GM21529 (cell line): ENCODE results near the gene BIRC6.
A peak's percentile ranks its signal among the peaks of the same experiment; 100 is the strongest.
"Not testable (repeated sequence)": the region's sequence is repeated elsewhere in the genome, so short reads cannot be mapped to it uniquely, and the experiment has no call there.

ENCODE experiments used
- ATAC-seq: cut with Tn5 transposase; IDR thresholded peaks from one replicate; pipeline ENCODE4 v1.9.1; 2021; ENCODE audit not compliant: unreplicated experiment

The BIRC6 gene

DNA sequence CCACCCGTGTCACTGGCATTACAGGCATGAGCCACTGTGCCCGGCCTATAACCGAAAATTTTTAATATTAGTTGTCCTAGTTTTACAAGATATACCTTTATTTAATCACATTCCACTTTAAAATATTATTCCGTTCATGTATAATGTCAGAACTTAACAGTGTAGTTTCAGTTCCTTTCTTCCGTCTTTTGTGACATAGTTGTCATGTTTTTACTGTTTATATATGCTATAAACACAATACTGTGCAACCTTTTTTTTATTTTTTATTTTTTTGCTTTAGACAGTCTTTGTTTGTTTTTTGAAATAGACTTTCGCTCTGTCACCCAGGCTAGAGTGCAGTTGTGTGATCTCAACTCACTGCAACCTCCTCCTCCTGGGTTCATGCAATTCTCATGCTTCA lies 141.5 kb downstream of the BIRC6 start:
- no peak for ATAC-seq

DNA sequence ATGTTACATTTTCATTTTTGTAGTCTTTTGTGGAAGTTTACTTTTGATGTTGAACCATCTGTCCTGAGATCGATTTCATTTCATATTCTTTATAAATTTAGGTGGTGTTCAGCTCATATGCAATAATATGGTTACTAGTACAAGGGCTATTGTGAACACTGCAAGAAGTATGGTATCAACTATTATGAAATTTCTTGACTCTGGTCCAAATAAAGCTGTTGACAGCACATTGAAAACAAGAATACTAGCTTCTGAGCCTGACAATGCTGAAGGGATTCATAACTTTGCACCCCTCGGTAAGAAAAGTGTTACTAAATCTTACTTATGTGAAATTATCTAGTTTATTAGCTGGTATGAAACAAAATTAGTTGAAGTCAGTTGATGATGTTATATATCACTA lies 146.1 kb downstream of the BIRC6 start:
- no peak for ATAC-seq

DNA sequence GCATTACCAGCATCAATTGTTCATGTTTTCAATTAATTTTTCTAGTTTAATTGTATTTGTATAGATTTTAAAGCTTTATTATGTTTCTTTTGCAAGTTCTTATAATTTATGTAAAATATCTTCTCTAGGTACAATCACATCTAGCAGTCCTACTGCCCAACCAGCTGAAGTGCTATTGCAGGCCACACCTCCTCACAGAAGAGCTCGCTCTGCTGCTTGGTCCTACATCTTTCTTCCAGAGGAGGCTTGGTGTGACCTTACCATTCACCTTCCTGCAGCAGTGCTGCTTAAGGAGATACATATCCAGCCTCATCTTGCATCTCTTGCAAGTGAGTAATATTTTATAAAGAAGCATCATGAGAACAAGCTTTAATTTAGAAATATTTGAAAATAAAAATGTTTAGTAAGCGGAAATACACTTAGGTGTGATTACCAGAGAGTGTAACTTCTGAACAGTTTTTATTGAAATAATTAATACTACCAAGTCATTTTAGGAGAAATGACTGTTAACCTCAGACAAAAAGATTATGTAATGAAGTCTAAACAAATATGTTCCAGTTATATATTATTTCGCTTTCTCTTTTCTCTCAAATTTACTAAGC lies 148.2 kb downstream of the BIRC6 start:
- no peak for ATAC-seq

DNA sequence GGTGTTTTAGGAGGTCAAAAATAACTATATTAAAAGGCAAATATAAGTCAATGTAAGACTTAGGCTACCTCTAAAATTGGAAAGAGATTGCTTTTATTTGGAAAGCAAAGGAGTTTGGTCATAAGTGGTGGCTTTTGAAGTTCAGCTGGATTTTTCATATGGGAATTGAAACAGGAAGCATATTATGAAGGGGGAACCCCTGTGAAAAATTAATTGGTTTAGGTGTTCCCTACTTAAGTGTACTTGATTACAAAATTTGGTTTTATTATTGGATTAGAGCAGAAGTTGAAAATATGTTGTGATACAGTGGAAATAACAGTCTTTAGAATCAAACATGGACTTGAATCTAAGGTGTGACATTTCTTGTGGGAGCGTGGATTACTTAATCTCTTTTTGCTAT lies 149.6 kb downstream of the BIRC6 start:
- no peak for ATAC-seq

DNA sequence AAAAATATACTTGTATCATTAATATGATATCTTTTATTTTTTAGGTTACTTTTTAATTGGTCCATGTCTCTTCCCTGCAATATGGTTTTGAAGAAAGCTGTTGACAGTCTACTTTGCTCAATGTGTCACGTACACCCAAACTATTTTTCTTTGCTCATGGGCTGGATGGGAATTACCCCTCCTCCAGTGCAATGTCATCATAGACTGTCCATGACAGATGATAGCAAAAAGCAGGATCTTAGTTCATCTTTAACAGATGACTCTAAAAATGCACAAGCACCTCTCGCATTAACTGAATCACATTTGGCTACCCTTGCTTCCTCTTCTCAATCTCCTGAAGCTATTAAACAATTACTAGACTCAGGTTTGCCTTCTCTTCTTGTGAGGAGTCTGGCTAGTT lies 158.1 kb downstream of the BIRC6 start:
- no peak for ATAC-seq

DNA sequence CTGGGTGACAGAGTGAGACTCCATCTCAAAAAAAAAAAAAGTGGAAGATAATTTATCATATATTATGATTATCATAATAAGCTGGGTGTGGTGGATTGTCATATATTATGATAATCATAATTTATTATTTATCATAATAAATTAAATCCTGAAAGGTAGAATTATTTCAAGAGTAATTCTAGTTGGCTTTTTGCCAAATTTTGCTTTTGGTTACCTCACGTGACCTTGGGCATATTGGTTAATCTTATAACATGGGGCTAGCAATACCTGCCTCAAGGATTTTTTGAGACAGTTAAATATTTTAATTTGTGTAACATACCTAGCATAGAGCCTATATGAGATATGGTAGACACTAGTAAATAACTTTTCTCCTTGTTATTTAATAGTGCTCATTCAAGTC lies 159.7 kb downstream of the BIRC6 start:
- no peak for ATAC-seq

DNA sequence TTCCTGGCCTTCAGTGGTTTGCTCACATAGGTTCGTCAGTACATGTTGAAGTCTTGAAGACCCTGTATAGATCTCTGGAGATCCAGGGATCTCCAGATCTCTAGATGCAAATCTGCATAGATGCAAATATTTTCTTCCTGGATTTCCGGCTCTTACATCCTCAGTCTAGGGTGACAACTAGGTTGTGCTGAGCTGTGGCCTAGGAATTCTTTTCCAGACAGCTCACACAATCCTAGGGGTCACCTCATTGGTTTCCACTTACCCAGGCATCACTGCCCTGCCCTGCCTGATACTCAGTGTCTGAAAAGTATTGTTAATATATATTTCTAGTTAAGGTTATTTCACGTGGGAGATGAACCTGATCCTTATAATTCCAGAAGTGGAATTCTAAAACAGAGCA lies 165.9 kb downstream of the BIRC6 start:
- ATAC-seq, result no peak

DNA sequence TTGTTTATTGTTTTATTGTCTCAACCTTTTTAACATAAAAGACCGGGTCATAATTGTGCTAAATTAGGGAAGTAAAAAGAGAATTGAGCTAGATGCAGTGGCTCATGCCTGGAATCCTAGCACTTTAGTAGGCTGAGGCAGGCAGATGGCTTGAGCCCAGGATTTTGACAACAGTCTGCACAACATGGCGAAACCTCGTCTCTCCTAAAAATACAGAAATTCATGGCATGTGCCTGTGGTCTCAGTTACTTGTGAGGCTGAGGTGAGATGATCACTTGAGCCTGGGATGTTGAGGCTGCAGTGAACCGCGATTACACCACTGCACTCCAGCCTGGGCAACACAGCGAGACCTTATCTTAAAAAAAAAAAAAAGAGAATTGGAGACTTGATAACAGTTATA lies 166.9 kb downstream of the BIRC6 start:
- ATAC-seq, result no peak

DNA sequence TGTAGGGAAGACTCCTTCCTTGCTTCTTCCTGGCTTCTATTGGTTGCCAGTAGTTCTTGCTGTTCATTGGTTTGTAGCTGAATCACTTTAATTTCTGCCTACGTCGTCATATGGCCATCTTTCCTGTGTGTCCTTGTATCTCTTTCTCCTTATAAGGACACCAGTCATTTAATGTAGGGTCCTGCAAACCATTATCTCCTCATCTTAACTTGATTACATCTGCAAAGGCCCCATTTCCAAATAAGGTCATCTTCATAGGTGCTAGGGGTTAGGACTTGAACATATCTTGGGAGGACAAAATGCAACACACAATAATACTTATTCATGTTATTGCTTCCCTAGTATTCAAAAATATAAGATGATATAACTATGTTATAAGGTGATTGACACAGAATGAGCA lies 175.5 kb downstream of the BIRC6 start:
- ATAC-seq, result no peak

DNA sequence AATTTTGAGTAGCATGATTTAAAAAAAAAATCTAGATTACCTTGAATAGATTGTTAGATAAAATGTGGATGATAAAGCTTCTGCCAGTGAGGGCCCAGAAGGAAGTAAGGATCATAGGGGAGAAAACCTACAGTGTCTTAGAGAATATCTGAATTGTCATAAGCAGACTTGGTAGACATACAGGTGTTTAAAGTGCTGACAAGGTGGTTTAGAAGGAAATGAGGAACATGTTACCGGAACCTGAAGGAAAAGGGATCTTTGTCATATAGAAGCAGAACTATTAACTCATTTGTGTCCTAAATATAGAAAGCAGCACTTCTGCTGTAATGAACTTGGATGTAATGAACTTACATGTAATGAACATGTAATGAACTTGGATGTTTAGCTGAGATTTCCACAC lies 176.1 kb downstream of the BIRC6 start:
- no peak for ATAC-seq

DNA sequence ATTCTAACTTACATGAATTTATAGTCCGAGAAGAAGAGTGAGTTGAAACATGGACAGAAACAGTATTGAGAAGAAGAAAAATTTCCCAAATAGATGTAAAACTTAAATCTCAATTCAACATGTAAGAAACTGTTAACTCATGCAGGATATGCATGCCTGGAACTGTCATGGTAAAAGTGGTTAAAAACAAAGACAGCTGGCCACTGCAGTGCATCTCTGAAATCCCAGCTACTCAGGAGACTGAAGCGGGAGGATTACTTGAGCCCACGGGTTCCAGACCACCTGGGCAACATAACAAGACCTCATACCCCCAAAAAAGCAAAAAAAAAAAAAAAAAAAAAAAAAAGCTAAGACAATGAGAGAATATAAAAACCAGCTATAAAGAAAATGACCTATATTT lies 178.0 kb downstream of the BIRC6 start:
- ATAC-seq, result no peak

DNA sequence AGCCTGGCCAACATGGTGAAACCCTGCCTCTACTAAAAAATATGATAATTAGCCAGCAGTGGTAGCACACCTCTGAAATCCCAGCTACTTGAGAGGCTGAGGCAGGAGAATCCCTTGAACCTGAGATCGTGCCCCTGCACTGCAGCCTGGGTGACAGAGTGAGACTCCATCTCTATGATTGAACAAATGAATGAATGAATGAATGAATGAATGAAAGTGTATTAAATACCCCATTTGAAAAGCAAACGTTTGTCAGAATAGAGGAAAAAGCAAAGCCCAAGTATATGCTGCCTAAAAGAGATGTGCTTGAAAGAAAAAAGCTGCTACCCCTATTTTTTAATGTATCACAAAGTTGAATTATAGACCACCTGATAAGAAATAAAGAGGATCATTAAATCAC lies 181.9 kb downstream of the BIRC6 start:
- no peak for ATAC-seq

DNA sequence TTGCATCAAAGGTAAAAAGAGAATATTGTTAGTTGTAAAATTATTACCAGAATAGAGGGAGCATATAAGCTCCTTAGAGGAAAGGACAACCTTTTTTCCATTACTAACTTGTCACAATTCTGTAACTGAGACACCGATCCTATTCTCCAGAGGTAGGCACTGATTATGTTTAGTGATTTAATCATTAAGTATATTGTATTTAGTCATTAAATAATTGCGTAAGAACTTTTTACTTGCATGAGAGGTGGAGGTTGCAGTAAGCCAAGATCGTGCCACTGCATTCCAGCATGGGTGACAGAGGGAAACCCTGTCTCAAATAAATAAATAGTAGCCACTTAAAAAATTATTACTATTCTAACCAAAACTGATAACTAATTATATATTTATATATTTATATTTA lies 195.7 kb downstream of the BIRC6 start:
- ATAC-seq, result not testable (repeated sequence)

DNA sequence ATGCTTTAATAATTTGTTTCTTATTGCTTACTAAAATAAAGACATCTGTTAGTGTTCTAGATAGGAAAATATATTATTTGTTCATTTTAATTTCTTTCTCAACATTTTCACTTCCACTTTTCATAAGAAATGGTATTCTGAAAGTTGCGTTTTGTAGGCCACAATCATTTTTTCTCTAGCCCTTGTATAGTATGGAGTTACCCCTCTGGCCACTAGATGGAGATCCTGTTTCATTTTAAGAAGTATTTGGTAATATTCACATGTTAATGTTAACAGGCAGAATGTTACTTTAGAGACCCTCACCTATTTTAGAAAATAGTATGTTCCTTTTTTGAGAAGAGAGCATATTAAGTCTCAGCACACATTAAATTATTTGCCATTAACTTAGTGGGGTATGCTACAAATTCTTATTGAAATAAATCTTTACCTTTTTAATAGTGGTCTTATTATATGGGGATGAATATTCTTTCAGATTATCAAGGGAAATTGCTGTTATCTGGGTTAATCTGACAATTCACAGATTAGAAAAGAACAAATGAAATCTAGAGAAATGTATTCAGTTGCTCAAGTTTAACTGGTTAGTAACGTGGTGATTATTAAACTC lies 197.1 kb downstream of the BIRC6 start:
- peak; percentile 89 for ATAC-seq

DNA sequence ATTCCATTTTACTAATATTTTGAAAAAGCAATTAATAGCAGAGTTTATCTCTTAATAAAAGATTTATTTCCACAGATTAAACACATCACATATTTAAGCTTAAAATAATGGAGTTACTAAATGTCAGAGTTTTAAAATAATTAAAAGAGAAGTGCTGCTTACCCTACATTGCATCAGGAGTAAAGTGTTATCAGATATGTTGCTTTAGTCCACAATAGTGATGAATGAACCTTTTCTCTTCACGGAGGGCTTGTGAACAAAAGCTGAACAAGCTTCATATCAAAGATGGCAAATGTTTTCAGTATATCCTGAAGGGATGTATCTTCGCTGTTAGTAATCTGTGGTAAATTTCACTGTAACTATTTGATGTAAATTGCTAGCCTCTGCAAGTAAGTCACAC lies 201.7 kb downstream of the BIRC6 start:
- no peak for ATAC-seq

DNA sequence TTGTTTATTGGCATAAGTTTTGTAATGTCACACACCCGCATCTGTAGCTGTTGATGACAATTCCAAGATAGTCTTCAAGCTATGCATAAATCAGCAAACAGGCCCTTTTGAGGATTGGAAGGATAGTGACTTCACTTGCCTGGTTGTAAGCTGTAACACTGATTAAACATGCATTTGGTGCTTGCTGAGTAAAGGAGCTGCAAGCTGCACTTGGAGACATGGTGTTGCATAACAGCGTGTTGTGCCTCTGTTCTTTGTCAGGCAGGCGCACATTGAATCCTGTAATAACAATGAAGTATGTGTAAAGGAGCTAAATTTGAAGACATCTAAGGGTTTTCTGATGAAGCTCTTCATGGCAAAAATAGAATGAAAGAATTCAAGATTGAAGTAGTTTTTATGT lies 202.3 kb downstream of the BIRC6 start:
- ATAC-seq, result no peak

DNA sequence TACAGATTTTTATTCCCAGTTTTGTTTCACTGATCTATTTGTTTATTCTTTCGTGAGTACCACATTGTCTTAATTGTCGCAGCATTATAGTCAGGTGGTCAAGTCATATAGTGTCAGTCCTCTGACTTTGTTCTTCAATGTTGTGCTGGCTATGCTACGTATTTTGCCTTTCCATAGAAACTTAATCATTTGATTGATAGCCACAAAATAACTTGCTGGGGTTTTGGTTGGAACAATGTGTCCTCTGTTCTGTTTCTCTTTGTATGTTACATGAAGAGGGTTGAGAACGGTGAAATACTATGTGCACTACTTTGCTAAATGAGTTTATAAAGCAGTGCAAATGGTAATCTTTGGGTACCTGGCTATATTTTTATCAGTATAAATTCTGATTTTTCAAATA lies 206.1 kb downstream of the BIRC6 start:
- ATAC-seq, result no peak

DNA sequence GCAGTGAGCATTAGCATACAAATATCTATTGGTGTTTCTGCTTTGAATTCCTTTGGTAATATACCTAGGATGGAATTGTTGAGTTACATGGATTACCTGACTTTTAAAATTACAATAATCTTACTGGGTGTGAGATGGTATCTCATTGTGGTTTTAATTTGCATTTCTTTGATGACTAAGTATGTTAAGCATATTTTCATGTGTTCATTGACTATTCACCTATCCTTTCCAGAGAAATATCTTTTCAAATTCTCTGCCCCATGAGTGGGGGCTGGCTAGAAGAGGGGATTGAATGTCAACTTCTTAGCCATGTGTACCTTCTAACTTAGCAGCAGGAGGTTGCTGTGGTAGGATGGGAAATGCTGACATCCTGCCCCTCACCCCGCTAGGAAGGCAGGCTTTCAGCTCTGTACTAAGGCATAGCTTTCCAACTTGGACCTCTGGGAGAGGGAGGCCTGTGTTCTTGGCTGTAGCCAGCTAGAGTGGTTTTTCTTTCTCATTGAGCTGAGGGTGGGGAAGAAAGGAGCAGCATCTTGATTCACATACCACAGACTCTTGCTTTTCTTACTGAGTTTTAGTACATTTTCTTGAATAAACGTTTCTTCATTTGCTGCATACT lies 207.7 kb downstream of the BIRC6 start:
- no peak for ATAC-seq

DNA sequence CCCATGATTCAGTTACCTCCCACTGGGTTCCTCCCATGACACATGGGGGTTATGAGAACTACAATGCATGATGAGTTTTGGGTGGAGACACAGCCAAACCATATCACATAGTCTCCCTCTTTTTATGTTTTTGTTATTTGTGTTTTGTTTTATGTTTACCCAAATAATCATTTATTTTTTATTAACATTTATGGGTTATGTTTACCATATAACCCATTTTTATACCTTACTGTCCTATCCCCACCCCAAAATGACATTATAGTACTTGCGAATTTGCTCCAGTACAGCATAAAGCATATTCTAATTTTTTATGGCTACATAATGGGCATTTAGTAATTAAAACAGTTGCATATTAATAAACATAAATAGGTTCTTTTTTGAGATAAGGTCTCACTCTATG lies 209.1 kb downstream of the BIRC6 start:
- no peak for ATAC-seq

DNA sequence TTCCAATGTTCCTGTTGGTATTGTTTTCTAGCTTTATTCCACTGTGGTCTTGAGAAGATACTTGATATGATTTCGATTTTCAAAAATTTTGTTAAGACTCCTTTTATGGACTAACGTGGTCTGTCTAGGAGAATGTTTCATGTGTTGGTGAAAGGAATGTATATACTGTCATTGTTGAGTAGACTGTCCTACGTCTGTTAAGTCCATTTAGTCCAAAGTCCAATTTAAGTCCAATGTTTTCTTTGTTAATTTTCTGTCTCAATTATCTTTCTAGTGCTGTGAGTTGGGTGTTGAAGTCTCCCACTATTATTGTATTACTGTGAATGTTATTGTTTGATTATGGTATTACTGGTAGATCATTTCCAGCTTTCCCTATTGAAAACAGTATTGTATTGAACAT lies 215.2 kb downstream of the BIRC6 start:
- ATAC-seq, result no peak

DNA sequence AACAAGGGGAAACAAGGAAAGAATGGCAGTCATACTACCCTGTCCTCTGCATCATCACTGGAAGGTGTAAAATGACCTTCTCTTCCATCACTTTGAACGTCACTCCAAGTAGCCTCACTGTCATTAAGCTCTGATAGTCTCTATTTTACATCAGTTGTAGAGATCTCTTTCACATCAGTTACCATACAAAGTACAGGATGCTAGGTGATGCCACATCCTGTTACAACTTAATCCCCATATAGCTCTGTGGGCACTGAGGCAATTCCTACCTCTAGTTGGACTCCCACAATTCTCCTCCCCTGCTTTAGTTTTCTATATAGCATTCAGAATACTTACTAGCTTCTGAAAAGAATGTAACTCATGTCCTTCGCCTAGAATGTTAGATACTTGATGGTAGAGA lies 215.9 kb downstream of the BIRC6 start:
- ATAC-seq, result no peak

DNA sequence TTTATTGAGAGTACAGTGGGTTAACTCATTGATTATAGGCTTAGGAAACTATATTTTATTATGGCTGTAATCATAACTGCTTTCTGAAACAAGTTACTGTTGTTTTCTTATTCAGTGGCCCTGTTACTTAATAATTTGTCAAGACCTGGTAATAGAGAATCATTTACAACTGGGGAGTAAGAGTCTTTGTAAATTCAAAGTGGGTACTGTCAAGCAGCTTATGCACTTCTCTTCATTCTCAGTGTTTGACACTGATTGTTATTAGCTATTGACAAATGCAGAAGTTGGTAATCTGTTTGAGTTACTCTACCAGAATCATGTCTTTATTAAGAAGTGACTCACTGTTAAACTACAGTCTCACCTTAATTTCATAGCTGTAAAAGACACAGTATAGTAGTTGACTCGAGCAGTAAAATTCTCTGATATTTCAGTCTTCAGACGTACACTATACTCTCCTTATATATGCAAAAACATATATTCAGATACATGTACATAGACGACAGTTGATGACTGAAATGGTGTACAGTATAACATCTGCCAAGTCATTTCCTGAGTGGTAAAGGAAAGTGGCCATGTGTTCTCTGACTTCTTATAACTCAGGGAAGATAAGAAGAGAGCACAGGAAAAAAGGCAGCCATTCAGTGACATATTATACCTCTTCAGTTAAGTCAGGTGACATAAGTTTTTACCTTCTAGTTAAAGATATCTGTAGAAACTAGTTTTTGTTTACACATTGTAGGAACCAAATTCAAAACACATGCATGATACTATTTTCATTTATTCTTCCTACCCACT lies 235.0 kb downstream of the BIRC6 start:
- peak; percentile 71 for ATAC-seq
